Progenitor cell of endocrine pancreas (in vitro differentiated cells): Measurements from ENCODE around the gene AQP5. TPM values are rescaled to one million over a fixed set of nuclear protein-coding genes. Genes with fewer than 3 reads are reported as not detected.
"Not testable (repeated sequence)": the region's sequence is repeated elsewhere in the genome, so short reads cannot be mapped to it uniquely, and the experiment has no call there.

Experiments
- DNase-seq: peaks from one replicate; pipeline ENCODE4 v3.0.0; 2021; ENCODE audit warnings: low spot score; ENCODE audit not compliant: unreplicated experiment
- H3K27ac Mint-ChIP-seq: 2 replicates; pipeline ENCODE4 v1.8.0; 2021; ENCODE audit warnings: mild to moderate bottlenecking, moderate library complexity, mixed read lengths
- H3K27me3 Mint-ChIP-seq: 2 replicates; pipeline ENCODE4 v1.8.0; 2021; ENCODE audit warnings: mixed read lengths
- H3K36me3 Mint-ChIP-seq: 2 replicates; pipeline ENCODE4 v1.8.0; 2022; ENCODE audit warnings: mixed read lengths; ENCODE audit not compliant: insufficient read depth
- H3K4me1 Mint-ChIP-seq: 2 replicates; pipeline ENCODE4 v1.8.0; 2021; ENCODE audit warnings: low read depth, mixed read lengths
- H3K4me3 Mint-ChIP-seq: 2 replicates; pipeline ENCODE4 v1.8.0; 2021; ENCODE audit warnings: low read depth, mild to moderate bottlenecking, moderate library complexity, mixed read lengths
- H3K9me3 Mint-ChIP-seq: 2 replicates; pipeline ENCODE4 v1.8.0; 2021; ENCODE audit warnings: low read depth, mixed read lengths
- CTCF ChIP-seq: fragments of 200-600 bp; sonication (generic); IDR thresholded peaks from one replicate; pipeline ENCODE4 v1.5.0; 2021; ENCODE audit warnings: antibody characterized with exemption, mild to moderate bottlenecking; ENCODE audit not compliant: unreplicated experiment
- total RNA-seq: library from RNA; stranded (reverse); gene quantifications from 2 replicates; pipeline ENCODE4 v1.2.1, GENCODE V29; 2021

AQP5 gene
- total RNA-seq, 1 donor from 2014 or later = 1.8 TPM

- H3K4me1 Mint-ChIP-seq = peaks cover 21% of the 10 kb centered on the region
- peaks cover 5% of the 10 kb centered on the region for H3K27me3 Mint-ChIP-seq
These were observed 23.0 kb downstream of the AQP5 start for GRCh38 chr12:49984476-49985359.

GRCh38 chr12:49985981-49986380 is 24.3 kb downstream of the AQP5 start:
- no peak overlapping the region for H3K4me3 Mint-ChIP-seq
- H3K27me3 Mint-ChIP-seq = peaks cover 5% of the 10 kb centered on the region
- no peak for TF ChIP-seq CTCF
- H3K36me3 Mint-ChIP-seq = peaks cover 9% of the 10 kb centered on the region
- no peak for DNase-seq
- H3K9me3 Mint-ChIP-seq = no peaks in the 10 kb centered on the region
- H3K4me1 Mint-ChIP-seq = peaks cover 11% of the 10 kb centered on the region
- no peak overlapping the region for H3K27ac Mint-ChIP-seq

More at GRCh38 chr12:49984476-49985359, 23.0 kb downstream of the AQP5 start:
- no peak for DNase-seq
- TF ChIP-seq CTCF = no peak
- no peaks in the 10 kb centered on the region for H3K9me3 Mint-ChIP-seq
- H3K36me3 Mint-ChIP-seq = peaks cover 6% of the 10 kb centered on the region
- H3K4me3 Mint-ChIP-seq = no peak overlapping the region
- H3K27ac Mint-ChIP-seq = no peak overlapping the region

GRCh38 chr12:49986476-49986875 is 24.8 kb downstream of the AQP5 start:
- not testable (repeated sequence) for H3K27me3 Mint-ChIP-seq, H3K4me3 Mint-ChIP-seq, H3K9me3 Mint-ChIP-seq, DNase-seq, H3K27ac Mint-ChIP-seq, H3K36me3 Mint-ChIP-seq, H3K4me1 Mint-ChIP-seq

GRCh38 chr12:49987625-49988303 is 26.1 kb downstream of the AQP5 start:
- Mint-ChIP-seq H3K9me3 (no peaks in the 10 kb centered on the region), H3K36me3 (peaks cover 15% of the 10 kb centered on the region), H3K4me3 (no peak overlapping the region), H3K27ac (no peak overlapping the region), H3K27me3 (peaks cover 5% of the 10 kb centered on the region), H3K4me1 (peaks cover under 1% of the 10 kb centered on the region)
- TF ChIP-seq CTCF = no peak
- DNase-seq = no peak

- not testable (repeated sequence) for H3K4me3 Mint-ChIP-seq, DNase-seq, H3K9me3 Mint-ChIP-seq, H3K27ac Mint-ChIP-seq, H3K27me3 Mint-ChIP-seq, H3K4me1 Mint-ChIP-seq
- H3K36me3 Mint-ChIP-seq = peaks cover 24% of the 10 kb centered on the region
These were observed 27.7 kb downstream of the AQP5 start for GRCh38 chr12:49989400-49989799.

- Mint-ChIP-seq H3K4me1 (peaks cover 4% of the 10 kb centered on the region), H3K27ac (no peak overlapping the region), H3K4me3 (no peak overlapping the region), H3K9me3 (no peaks in the 10 kb centered on the region), H3K36me3 (peaks cover 25% of the 10 kb centered on the region), H3K27me3 (no peaks in the 10 kb centered on the region)
- no peak for DNase-seq
- no peak for TF ChIP-seq CTCF
These were observed 28.6 kb downstream of the AQP5 start for GRCh38 chr12:49990273-49990672.
